ENCODE data around the gene KDM3A.

The KDM3A gene

GRCh38 chr2:86445436-86445835 lies 4.3 kb downstream of the KDM3A start:
- in situ Hi-C loops (cut with HindIII; ENCODE audit: low pct_ligation_motif_present, low sequenced_read_pairs), result no loop called here
- H3K4me3 ChIP-seq (ENCODE audit: low read depth, low read length), result no peak overlapping the region
- H3K27me3 ChIP-seq (replicated peaks), result no peaks in the 10 kb centered on the region
- no peak for TF ChIP-seq CTCF (IDR thresholded peaks at IDR 0.05; ENCODE audit: low read depth, low read length, missing control alignments)
- peaks cover 7% of the 10 kb centered on the region for H3K36me3 ChIP-seq (replicated peaks)
- no peak for DNase-seq
- no peak overlapping the region for H3K27ac ChIP-seq

GRCh38 chr2:86446060-86446459 lies 4.9 kb downstream of the KDM3A start:
- DNase-seq, result no peak
- Histone ChIP-seq H3K4me3 (ENCODE audit: low read depth, low read length) (no peak overlapping the region), H3K36me3 (replicated peaks) (peaks cover 12% of the 10 kb centered on the region), H3K27ac (no peak overlapping the region), H3K27me3 (replicated peaks) (no peaks in the 10 kb centered on the region)
- TF ChIP-seq CTCF (IDR thresholded peaks at IDR 0.05; ENCODE audit: low read depth, low read length, missing control alignments), result no peak
- in situ Hi-C loops (cut with HindIII; ENCODE audit: low pct_ligation_motif_present, low sequenced_read_pairs), result no loop called here

- H3K27me3 ChIP-seq (replicated peaks), result no peaks in the 10 kb centered on the region
- no peak overlapping the region for H3K4me3 ChIP-seq (ENCODE audit: low read depth, low read length)
- peak; percentile 51 for DNase-seq
- peaks cover 37% of the 10 kb centered on the region for H3K36me3 ChIP-seq (replicated peaks)
- in situ Hi-C loops (cut with HindIII; ENCODE audit: low pct_ligation_motif_present, low sequenced_read_pairs), result no loop called here
- no peak for TF ChIP-seq CTCF (IDR thresholded peaks at IDR 0.05; ENCODE audit: low read depth, low read length, missing control alignments)
- H3K27ac ChIP-seq, result no peak overlapping the region
Observed at GRCh38 chr2:86453836-86454235, 12.7 kb downstream of the KDM3A start.

GRCh38 chr2:86454238-86454637 lies 13.1 kb downstream of the KDM3A start:
- Histone ChIP-seq H3K36me3 (replicated peaks) (peaks cover 37% of the 10 kb centered on the region), H3K27ac (no peak overlapping the region), H3K27me3 (replicated peaks) (no peaks in the 10 kb centered on the region), H3K4me3 (ENCODE audit: low read depth, low read length) (no peak overlapping the region)
- no peak for TF ChIP-seq CTCF (IDR thresholded peaks at IDR 0.05; ENCODE audit: low read depth, low read length, missing control alignments)
- in situ Hi-C loops (cut with HindIII; ENCODE audit: low pct_ligation_motif_present, low sequenced_read_pairs), result no loop called here
- DNase-seq, result no peak

- peaks cover 41% of the 10 kb centered on the region for H3K36me3 ChIP-seq (replicated peaks)
- in situ Hi-C loops (cut with HindIII; ENCODE audit: low pct_ligation_motif_present, low sequenced_read_pairs), result no loop called here
- H3K27ac ChIP-seq, result no peak overlapping the region
- no peak for TF ChIP-seq CTCF (IDR thresholded peaks at IDR 0.05; ENCODE audit: low read depth, low read length, missing control alignments)
- no peak for DNase-seq
- H3K4me3 ChIP-seq (ENCODE audit: low read depth, low read length), result no peak overlapping the region
- H3K27me3 ChIP-seq (replicated peaks), result no peaks in the 10 kb centered on the region
Observed at GRCh38 chr2:86455181-86455580, 14.0 kb downstream of the KDM3A start.

- H3K36me3 ChIP-seq (replicated peaks), result peaks cover 69% of the 10 kb centered on the region
- no peak overlapping the region for H3K4me3 ChIP-seq (ENCODE audit: low read depth, low read length)
- H3K27ac ChIP-seq, result no peak overlapping the region
- H3K27me3 ChIP-seq (replicated peaks), result no peaks in the 10 kb centered on the region
- in situ Hi-C loops (cut with HindIII; ENCODE audit: low pct_ligation_motif_present, low sequenced_read_pairs), result no loop called here
- no peak for DNase-seq
- no peak for TF ChIP-seq CTCF (IDR thresholded peaks at IDR 0.05; ENCODE audit: low read depth, low read length, missing control alignments)
Observed at GRCh38 chr2:86461042-86461743, 20.0 kb downstream of the KDM3A start.
